ENCODE data around the gene CCDC188.

CCDC188 gene

GRCh38 chr22:20150381-20151275 lies at the start of gene CCDC188:
CCDC188 (minus strand) TSS chr22:20151055; CDS start chr22:20150986, 69 bp downstream.
- no peak for DNase-seq

- no peak for DNase-seq
Observed at GRCh38 chr22:20199906-20200305, 49.1 kb upstream of the CCDC188 start.

GRCh38 chr22:20199413-20199842 lies 48.6 kb upstream of the CCDC188 start:
- no peak for DNase-seq

- DNase-seq: no peak
Observed at GRCh38 chr22:20198557-20199319, 47.9 kb upstream of the CCDC188 start.

GRCh38 chr22:20197407-20198030 lies 46.7 kb upstream of the CCDC188 start:
- no peak for DNase-seq

GRCh38 chr22:20196094-20196842 lies 45.4 kb upstream of the CCDC188 start:
- DNase-seq: no peak

GRCh38 chr22:20194681-20195593 lies 44.1 kb upstream of the CCDC188 start:
- no peak for DNase-seq

- no peak for DNase-seq
Observed at GRCh38 chr22:20193761-20194494, 43.1 kb upstream of the CCDC188 start.

- no peak for DNase-seq
Observed at GRCh38 chr22:20192972-20193760, 42.3 kb upstream of the CCDC188 start.

- DNase-seq: no peak
Observed at GRCh38 chr22:20192293-20192971, 41.6 kb upstream of the CCDC188 start.

- DNase-seq: no peak
Observed at GRCh38 chr22:20191803-20192202, 40.9 kb upstream of the CCDC188 start.

- DNase-seq: no peak
Observed at GRCh38 chr22:20191000-20191515, 40.2 kb upstream of the CCDC188 start.

GRCh38 chr22:20188567-20188877 lies 37.7 kb upstream of the CCDC188 start:
- no peak for DNase-seq

GRCh38 chr22:20187777-20188566 lies 37.1 kb upstream of the CCDC188 start:
- DNase-seq: no peak

GRCh38 chr22:20186871-20187546 lies 36.2 kb upstream of the CCDC188 start:
- DNase-seq: no peak

GRCh38 chr22:20186183-20186870 lies 35.5 kb upstream of the CCDC188 start:
- DNase-seq: no peak

GRCh38 chr22:20185750-20186149 lies 34.9 kb upstream of the CCDC188 start:
- DNase-seq: no peak

Data from NCI-H2171 treated with DMSO at 0.1 percent for 48 hours (cell line).